Sigmoid colon (tissue), 7 donors: ENCODE results near the gene PRKAG2. TPM values are rescaled to one million over a fixed set of nuclear protein-coding genes. Genes with fewer than 3 reads are reported as not detected.

Source experiments
- DNase-seq: peaks from one replicate; pipeline ENCODE4 v3.0.0-alpha.2; 2019
- H3K27ac ChIP-seq, 4 donors: fragments of 200-600 bp; sonication (generic); one replicate each; pipeline ENCODE4 v1.5.1; 2016 to 2019; ENCODE audit warnings: mild to moderate bottlenecking in 1 of 4
- H3K27me3 ChIP-seq, 3 donors: fragments of 200-600 bp; sonication (generic); one replicate each; pipeline ENCODE4 v1.5.1; 2019; ENCODE audit warnings: mild to moderate bottlenecking in 1 of 3
- H3K36me3 ChIP-seq, 4 donors: fragments of 200-600 bp; sonication (generic); one replicate each; pipeline ENCODE4 v1.5.1; 2016 to 2019
- H3K4me1 ChIP-seq, 4 donors: fragments of 200-600 bp; sonication (generic); one replicate each; pipeline ENCODE4 v1.5.1; 2017 to 2019
- H3K4me3 ChIP-seq, 4 donors: fragments of 200-600 bp; sonication (generic); one replicate each; pipeline ENCODE4 v1.5.1; 2017 to 2019; ENCODE audit warnings: mild to moderate bottlenecking in 2 of 4, moderate library complexity in 1 of 4
- H3K9me3 ChIP-seq, 4 donors: fragments of 200-600 bp in 3 of 4; sonication (generic) in 3 of 4; one replicate each; pipeline versions ENCODE4 v1.5.1 to v1.6.1; 2013 to 2019
- CTCF ChIP-seq, 4 experiments: fragments of 450-650 bp in 3 of 4; fragments of 200-600 bp in 1 of 4; IDR thresholded peaks; one replicate each; pipeline ENCODE4 v1.5.1; 2016 to 2019; ENCODE audit warnings: antibody characterized with exemption in 4 of 4, mild to moderate bottlenecking in 3 of 4, moderate library complexity in 2 of 4
- EP300 ChIP-seq, 4 donors: sonication (generic); formaldehyde crosslinking; IDR thresholded peaks; one replicate each; pipeline ENCODE4 v1.6.1; 2017; ENCODE audit warnings: antibody characterized with exemption in 4 of 4
- POLR2A ChIP-seq, 2 donors: fragments of 450-650 bp; IDR thresholded peaks; one replicate each; pipeline ENCODE4 v1.6.1; 2016; ENCODE audit warnings: antibody characterized with exemption in 2 of 2, mild to moderate bottlenecking in 2 of 2, moderate library complexity in 2 of 2
- POLR2AphosphoS5 ChIP-seq, 4 donors: sonication (generic); formaldehyde crosslinking; IDR thresholded peaks; one replicate each; pipeline ENCODE4 v1.6.1; 2017; ENCODE audit warnings: antibody characterized with exemption in 4 of 4
- WGBS, 2 donors: extraction: QIAGEN DNeasy Blood & Tissue Kit; methylation state at CpG; one replicate each; pipeline ENCODE4 v1.1.7; 2013; 5-methylcytosine and 5-hydroxymethylcytosine counted together
- intact Hi-C: fragments of 100-400 bp; cut with DNase I; formaldehyde crosslinking; loops from one replicate; pipeline ENCODE4 v1.15.1; 2023
- polyA plus RNA-seq, 3 donors: library from polyadenylated mRNA; stranded (reverse); fragments of 200-250 nt; gene quantifications; one replicate each; pipeline ENCODE4 v1.2.3, GENCODE V29; 2013
- total RNA-seq, 4 donors: library from RNA; depleted of rRNA; stranded (reverse); fragments of >200 nt; gene quantifications; one replicate each; pipeline ENCODE4 v1.1.0, GENCODE V29; 2016
- donor health status: healthy with polysubstance abuse.
- donor health status: Bipolar disorder and iron deficiency.
- donor health status: healthy.

PRKAG2 gene
- total and polyA plus RNA-seq, 7 donors: 19.2 to 51.2 (median 37.1) TPM

DNA sequence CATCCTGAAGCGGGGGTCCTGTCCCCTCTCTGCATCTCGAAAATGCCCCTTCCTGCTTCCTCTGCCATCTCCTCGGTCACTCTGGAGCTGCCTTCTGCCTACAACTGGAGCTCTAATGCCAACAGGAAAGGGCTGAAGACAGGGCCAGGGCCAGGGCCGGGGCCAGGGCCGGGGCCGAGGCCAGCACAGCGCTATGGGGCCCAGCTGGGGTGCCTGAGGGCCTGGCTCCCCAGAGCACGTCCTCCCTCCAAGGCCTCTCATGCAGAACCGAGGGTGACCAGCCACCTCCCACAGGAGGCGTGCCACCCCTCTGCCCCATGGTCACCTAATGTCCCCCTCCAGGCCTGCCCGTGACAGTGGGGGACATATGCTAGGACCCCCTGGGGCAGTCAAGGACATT lies 155.7 kb downstream of the PRKAG2 start:
- 89 to 91% methylated on average over 11 of the region's 11 CpGs for WGBS, 2 donors
- no peak overlapping the region for H3K27ac ChIP-seq
- H3K4me1 ChIP-seq: peaks cover 0 to 15% (median 7%) of the 10 kb centered on the region in 4 donors
- no peak for DNase-seq
- H3K36me3 ChIP-seq: no peaks in the 10 kb centered on the region
- H3K4me3 ChIP-seq: no peak overlapping the region
- no peaks in the 10 kb centered on the region for H3K9me3 ChIP-seq
- TF ChIP-seq POLR2A (IDR thresholded peaks at IDR 0.05) (no peak), CTCF (IDR thresholded peaks at IDR 0.05) (no peak), EP300 (IDR thresholded peaks at IDR 0.05) (no peak), POLR2AphosphoS5 (IDR thresholded peaks at IDR 0.05) (no peak)
- intact Hi-C loops: no loop called here
- H3K27me3 ChIP-seq: no peaks in the 10 kb centered on the region

GRCh38 chr7:151720280-151720679 lies 156.6 kb downstream of the PRKAG2 start:
- 68 to 74% methylated on average over 5 of the region's 5 CpGs for WGBS, 2 donors

GRCh38 chr7:151719897-151720242 lies 157.0 kb downstream of the PRKAG2 start:
- H3K36me3 ChIP-seq: no peaks in the 10 kb centered on the region
- peaks cover 0 to 6% (median 0%) of the 10 kb centered on the region in 4 donors for H3K4me1 ChIP-seq
- H3K9me3 ChIP-seq: no peaks in the 10 kb centered on the region
- no peak for DNase-seq
- H3K4me3 ChIP-seq: no peak overlapping the region
- 77 to 86% methylated on average over 2 of the region's 2 CpGs for WGBS, 2 donors
- TF ChIP-seq POLR2AphosphoS5 (IDR thresholded peaks at IDR 0.05): no peak
- TF ChIP-seq POLR2A (IDR thresholded peaks at IDR 0.05): no peak
- no peak for TF ChIP-seq CTCF (IDR thresholded peaks at IDR 0.05)
- TF ChIP-seq EP300 (IDR thresholded peaks at IDR 0.05): no peak
- no peak overlapping the region for H3K27ac ChIP-seq
- H3K27me3 ChIP-seq: no peaks in the 10 kb centered on the region
- intact Hi-C loops: no loop called here

More at GRCh38 chr7:151720280-151720679, 156.6 kb downstream of the PRKAG2 start:
- no peak overlapping the region for H3K4me3 ChIP-seq
- TF ChIP-seq POLR2AphosphoS5 (IDR thresholded peaks at IDR 0.05) (no peak), EP300 (IDR thresholded peaks at IDR 0.05) (no peak), CTCF (IDR thresholded peaks at IDR 0.05) (no peak), POLR2A (IDR thresholded peaks at IDR 0.05) (no peak)
- no peak for DNase-seq
- no peaks in the 10 kb centered on the region for H3K36me3 ChIP-seq
- no peak overlapping the region for H3K27ac ChIP-seq
- no peaks in the 10 kb centered on the region for H3K27me3 ChIP-seq
- peaks cover 0 to 6% (median 0%) of the 10 kb centered on the region in 4 donors for H3K4me1 ChIP-seq
- intact Hi-C loops: no loop called here
- no peaks in the 10 kb centered on the region for H3K9me3 ChIP-seq

- TF ChIP-seq POLR2AphosphoS5 (IDR thresholded peaks at IDR 0.05) (no peak), EP300 (IDR thresholded peaks at IDR 0.05) (no peak), CTCF (IDR thresholded peaks at IDR 0.05) (no peak), POLR2A (IDR thresholded peaks at IDR 0.05) (no peak)
- no peak overlapping the region for H3K27ac ChIP-seq
- intact Hi-C loops: no loop called here
Measured at GRCh38 chr7:151719031-151719896, 157.7 kb downstream of the PRKAG2 start.

More at GRCh38 chr7:151719031-151719896, 157.7 kb downstream of the PRKAG2 start:
- Histone ChIP-seq H3K27me3 (no peaks in the 10 kb centered on the region), H3K9me3 (no peaks in the 10 kb centered on the region), H3K36me3 (no peaks in the 10 kb centered on the region), H3K4me3 (no peak overlapping the region), H3K4me1 (peaks cover 0 to 6% (median 0%) of the 10 kb centered on the region in 4 donors)
- no peak for DNase-seq
- 95 to 96% methylated on average over 24 of the region's 24 CpGs for WGBS, 2 donors
